Measurements from ENCODE around the gene UBXN6.

DNA sequence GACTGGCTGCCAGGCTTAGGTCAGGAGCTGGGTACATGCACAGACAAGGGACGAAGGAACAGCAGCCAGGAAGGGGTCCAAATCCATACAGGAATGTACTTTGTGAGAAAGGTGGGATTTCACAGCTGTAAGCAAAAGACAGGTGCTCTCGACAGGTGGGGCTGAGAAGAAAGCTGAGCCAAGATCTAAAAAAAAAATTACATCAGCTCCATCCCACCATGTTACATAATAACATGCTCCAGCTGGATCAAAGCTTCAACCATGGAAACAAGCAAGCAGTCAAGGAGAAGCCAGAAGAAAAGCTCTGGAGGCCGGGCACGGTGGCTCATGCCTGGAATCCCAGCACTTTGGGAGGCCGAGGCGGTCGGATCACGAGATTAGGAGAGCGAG is 8.0 kb downstream of the UBXN6 start:
- TF ChIP-seq, protein P1, sequence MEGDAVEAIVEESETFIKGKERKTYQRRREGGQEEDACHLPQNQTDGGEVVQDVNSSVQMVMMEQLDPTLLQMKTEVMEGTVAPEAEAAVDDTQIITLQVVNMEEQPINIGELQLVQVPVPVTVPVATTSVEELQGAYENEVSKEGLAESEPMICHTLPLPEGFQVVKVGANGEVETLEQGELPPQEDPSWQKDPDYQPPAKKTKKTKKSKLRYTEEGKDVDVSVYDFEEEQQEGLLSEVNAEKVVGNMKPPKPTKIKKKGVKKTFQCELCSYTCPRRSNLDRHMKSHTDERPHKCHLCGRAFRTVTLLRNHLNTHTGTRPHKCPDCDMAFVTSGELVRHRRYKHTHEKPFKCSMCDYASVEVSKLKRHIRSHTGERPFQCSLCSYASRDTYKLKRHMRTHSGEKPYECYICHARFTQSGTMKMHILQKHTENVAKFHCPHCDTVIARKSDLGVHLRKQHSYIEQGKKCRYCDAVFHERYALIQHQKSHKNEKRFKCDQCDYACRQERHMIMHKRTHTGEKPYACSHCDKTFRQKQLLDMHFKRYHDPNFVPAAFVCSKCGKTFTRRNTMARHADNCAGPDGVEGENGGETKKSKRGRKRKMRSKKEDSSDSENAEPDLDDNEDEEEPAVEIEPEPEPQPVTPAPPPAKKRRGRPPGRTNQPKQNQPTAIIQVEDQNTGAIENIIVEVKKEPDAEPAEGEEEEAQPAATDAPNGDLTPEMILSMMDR (IDR thresholded peaks at IDR 0.05 in 8 of 11, conservative IDR thresholded peaks at IDR 0.05 in 3 of 11) = no peak
- no peak for TF ChIP-seq POLR2A (IDR thresholded peaks at IDR 0.05)
